GM19099 (cell line): ENCODE results near the gene SPEM3.
A peak's percentile ranks its signal among the peaks of the same experiment; 100 is the strongest.
"Not testable (repeated sequence)": the region's sequence is repeated elsewhere in the genome, so short reads cannot be mapped to it uniquely, and the experiment has no call there.

Experiments used
- POLR2A ChIP-seq: IDR thresholded peaks from 3 replicates; pipeline ENCODE4 v1.6.1; 2011; ENCODE audit warnings: low read depth; ENCODE audit not compliant: insufficient read length; ENCODE audit errors: extremely low read depth

SPEM3 gene

DNA sequence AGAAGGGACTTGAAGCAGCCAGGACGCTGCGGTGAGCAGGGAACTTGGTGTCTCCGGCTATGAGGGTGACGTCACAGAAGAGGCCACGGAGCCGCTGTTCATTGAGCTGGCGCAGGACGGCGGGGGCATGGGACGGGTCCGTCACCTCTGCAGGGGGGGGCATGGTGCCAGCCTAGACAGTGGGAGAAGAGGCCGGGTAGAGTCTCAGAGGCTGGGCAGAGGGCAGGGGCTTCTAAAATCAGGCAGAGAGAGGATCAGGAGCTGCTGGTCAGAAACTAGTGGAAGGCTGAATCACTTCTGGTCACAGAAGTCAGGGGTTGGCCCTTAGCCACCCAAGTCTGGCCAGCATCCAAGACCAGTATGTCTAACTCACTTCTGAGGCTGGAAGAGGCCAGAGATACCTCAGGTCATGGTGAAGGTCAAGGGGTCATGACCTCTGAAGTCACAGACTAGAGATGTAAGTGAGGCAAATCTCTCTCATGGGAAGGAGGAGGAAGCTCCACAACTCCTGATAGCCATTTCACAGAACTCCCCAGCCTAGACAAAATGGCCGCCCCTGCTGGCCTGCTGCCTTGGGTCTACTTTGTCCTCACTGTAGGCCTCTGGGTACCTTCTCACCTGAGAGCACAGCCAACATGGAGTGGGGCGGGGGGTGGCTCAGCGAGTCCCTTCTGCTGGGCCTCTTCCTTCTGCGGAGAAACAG, 38.1 kb downstream of the SPEM3 start:
- TF ChIP-seq POLR2A: no peak

DNA sequence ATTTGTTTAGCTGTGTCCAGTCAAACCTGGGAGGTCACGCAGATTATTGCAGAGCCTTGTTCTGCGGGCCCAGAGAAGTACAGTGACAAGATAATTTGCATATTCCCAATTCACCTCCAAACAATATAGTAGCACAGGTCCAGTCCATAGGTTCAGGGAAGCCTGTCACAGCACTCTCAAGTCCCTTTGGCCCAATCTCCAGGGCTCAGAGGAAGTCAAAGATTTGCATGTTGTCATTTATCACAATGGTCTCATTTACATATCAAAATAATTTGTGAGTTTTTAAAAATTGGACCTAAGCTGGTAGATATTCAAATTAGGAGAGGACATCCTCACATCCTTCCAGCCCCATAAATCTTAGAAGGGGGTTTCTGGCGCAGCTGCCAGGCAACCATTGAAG, 38.8 kb downstream of the SPEM3 start:
- no peak for TF ChIP-seq POLR2A

DNA sequence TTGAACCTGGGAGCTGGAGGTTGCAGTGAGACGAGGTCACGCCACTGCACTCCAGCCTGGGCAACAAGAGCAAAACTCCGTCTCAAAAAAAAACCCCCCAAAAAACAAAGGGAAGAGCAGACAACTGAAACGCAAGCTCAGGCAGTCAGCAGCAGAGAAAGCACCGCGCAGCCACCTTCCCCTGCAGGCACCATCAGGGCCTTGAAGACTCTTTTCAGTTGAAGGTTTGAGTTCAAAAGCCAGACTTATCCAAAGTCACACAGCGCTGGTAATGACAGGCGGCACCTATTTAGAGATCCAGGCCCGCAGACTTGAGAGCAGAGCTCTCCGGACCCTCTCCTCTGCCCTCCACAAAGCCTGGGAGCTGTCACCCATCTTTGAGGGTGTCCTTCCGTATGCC, 39.6 kb downstream of the SPEM3 start:
- TF ChIP-seq POLR2A: no peak

DNA sequence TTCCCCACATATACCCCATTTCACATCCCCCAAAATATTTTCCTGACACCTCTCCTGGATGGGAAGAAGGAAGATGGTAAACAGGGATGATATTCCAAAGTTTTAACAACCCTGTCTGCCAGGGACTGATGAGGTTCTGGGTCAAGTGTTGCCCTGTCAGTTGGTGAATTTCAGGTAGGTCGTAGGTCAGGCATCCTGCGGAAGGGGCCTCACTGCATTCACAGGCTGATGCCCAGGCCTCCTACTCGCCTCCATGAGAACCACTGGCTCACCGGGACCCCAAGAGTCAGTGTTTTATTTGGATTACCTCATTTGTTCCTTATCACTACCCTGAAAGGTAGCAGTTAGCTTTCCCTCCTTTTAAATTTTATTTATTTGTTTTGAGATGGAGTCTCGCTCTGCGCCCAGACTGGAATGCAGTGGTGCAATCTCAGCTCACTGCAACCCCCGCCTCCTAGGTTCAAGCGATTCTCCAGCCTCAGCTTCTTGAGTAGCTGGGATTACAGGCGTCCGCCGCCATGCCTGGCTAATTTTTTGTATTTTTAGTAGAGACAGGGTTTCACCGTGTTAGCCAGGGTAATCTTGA, 40.2 kb downstream of the SPEM3 start:
- TF ChIP-seq POLR2A: no peak

- TF ChIP-seq POLR2A: no peak
Measured at GRCh38 chr17:7471729-7472128, 43.1 kb downstream of the SPEM3 start.

DNA sequence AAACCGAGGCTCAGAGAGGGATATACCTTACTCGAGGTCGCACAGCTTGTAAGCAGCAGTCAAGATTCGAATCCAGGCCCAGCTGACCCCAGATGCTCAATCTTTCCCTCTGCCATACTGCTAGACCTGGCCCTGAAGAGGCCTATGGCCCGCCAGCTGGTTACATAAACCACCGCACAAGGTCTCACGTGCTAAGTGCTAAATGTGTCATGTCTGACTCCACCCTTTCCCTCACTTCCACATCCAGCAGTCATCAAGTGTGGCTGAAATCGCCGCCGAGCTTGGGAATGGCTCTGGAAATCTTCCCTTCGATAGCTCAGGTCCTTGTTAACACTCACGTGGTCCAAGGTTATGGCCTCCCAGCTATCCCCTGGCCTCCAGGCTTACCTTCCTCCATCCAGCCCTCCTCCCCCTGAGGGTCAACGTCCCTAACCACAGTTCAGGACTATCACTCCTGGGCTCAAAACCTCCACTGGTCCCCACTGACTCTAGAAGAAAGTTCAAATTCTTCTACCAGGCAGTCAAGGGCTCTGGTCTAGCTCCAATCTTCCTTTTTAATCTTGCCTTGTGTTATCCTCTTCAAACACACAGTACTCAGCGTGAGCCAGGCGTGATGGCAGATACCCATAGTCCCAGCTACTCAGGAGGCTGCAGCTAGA, 47.2 kb downstream of the SPEM3 start:
- no peak for TF ChIP-seq POLR2A

- no peak for TF ChIP-seq POLR2A
Measured at GRCh38 chr17:7476494-7476893, 47.8 kb downstream of the SPEM3 start.

GRCh38 chr17:7476951-7477350, 48.3 kb downstream of the SPEM3 start:
- no peak for TF ChIP-seq POLR2A

DNA sequence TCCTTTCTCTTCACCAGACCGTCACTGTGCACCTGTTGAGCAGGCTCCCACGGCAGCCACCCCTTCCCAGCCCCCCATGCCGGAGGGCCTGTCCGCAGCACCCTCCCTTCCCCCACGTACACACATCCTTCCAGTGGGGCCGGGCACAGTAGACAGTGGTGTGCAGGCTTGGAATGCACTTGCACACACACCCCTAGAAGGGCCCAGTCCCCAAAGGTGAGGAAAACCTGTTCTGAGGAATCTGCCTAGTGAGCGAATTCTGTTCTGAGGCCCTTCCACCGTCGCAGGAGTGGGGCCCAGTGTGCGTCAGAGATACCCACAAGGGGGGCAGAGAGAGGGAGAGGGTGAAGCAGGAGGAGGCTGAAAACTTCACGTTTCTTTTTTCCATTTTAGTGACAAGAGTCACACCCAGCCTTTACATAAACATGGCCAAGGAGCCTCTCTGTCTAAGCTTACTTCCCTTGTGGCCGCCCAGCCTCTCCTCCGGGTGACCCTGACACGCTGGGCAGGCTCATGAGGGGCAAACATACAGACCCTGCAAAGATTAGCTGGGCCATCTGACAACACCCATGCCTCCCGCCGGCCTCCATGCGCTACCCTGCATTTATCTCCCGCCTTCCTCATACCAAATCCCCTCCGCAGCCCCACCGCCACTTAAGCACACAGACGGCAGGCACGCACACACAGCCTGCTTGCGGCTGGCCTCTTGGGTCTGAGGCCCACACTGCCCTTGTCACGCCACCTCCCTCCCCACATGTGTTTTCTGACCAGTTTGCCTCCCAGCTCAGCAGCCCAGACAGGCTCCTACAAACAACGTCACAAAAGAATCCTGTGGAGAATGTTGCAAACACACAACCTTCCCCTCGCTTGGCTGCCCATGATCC, 49.0 kb downstream of the SPEM3 start:
- TF ChIP-seq POLR2A: no peak

- no peak for TF ChIP-seq POLR2A
Measured at GRCh38 chr17:7478276-7479212, 49.9 kb downstream of the SPEM3 start.

DNA sequence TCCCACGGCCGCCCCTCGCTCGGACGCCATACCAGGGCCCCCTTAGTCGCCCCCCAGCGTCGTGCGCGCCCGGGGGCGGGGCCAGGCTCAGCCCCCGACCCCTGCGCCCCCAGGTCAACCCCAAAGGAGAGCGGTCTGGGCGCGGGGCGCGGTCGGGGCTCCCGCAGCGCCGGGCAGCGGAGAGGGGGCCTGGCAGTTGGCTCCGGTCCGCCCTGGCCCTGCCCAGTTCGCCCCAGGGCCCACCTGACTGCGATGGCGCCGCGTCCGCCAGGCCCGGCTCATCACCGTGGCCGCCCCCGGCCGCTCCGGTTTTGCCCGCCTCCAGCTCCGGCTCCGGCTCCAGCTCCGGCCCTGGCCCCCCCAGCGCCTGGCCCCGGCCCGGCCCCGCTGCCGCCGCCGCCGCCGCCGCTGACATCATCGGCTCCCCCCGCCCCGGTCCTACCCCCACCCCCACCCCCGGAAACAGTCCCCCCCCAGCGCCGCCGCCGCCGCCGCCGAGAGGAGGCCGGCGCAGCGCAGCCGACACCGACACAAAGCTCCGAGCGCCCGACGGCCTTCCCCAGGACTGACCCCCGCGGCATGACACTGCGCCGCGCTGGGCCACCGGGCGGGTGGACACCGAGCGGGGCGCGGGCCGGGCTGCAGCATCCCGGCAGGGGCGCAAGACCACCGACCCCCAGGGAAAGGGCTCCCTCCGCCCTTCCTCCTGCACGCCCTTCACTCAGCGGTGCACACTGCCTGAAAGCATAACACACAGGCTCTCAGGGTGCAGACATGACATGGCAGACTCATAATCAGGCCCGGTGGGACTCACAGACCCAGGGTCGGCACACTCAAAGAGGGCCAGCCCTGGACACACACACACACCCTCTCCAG, 50.8 kb downstream of the SPEM3 start, which contains the start of gene ZBTB4:
TSS of gene ZBTB4 (minus strand) at position 419 of the 876 bp plus-strand sequence. CDS start 12,830 bp downstream, outside the sequence.
- peak; percentile 29 for TF ChIP-seq POLR2A

DNA sequence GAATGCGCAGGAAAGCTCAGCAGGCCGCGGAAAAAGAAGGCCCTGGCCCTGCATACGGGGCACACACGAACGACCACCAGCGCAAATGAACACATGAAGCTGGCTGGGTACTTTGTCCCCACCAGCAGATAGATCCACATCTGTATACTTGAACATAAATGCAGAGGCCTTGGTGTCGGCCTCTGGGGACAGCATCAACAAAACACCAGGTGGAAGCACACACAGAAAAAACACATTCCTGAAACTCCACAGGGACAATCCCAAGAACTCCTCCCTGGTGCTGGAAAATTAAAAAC, 51.4 kb downstream of the SPEM3 start:
- no peak for TF ChIP-seq POLR2A

DNA sequence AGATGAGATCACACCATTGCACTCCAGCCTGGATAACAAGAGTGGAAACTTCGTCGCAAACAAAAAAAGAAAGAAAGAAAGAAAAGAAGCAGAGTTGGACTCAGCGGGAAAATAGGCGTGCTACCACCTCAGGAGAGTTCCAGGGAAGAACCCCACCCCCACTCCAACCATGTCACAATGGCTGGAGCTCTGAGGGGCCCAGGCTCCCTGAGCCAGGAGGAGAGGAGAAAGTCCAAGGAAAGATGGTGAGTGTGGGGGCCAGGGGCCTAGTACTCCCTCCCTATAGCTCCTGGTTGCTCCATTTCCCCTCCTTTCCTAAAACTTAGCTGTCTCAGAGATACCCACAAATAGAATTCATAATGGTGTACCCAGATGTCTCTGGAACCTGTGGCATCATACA, 52.6 kb downstream of the SPEM3 start, which contains the start of gene SLC35G6:
TSS of gene SLC35G6 (plus strand) at position 172 of the 400 bp plus-strand sequence. CDS start at position 243, 71 bp downstream.
- TF ChIP-seq POLR2A: not testable (repeated sequence)
